ENCODE data around the gene IMPACT.

The IMPACT gene

DNA sequence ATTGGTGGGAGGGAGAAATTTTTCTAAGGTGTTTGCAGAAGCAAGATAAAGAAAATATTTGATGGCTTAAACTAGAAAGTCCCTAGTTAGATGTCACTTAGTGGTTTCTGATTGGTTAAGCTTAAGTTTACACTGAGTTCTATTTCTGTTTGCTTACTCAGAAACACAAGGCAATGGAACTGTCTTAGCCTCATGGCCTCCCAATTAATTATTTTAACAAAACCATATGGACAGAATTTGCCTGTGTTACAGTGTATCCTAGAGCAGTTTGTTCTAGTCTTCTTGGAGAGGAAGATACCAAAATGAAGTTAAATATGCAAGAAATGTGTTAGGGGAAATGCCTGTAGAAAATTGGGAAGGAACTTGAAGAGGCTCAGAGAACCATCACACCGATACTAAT lies 4.6 kb upstream of the IMPACT start:
- DNase-seq (ENCODE audit: low read depth in 2 of 2, low spot score in 1 of 2): no peak

DNA sequence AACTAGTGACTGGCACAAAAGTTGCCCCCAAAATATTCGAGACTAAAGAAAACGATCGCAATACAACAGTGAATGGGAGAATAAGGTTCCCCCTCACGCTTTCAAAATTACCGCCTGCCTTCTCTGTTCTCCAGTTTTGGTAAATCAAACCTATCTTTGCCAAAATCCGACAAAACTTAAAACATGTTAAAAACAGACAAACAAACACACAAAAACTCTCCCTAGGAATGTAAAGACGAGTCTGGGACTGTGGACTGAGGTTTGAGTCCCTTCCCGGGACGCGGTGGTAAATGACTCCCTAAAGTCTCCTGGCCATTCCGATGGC lies 435 bp upstream of the IMPACT start:
- DNase-seq (ENCODE audit: low read depth in 2 of 2, low spot score in 1 of 2): no peak

DNA sequence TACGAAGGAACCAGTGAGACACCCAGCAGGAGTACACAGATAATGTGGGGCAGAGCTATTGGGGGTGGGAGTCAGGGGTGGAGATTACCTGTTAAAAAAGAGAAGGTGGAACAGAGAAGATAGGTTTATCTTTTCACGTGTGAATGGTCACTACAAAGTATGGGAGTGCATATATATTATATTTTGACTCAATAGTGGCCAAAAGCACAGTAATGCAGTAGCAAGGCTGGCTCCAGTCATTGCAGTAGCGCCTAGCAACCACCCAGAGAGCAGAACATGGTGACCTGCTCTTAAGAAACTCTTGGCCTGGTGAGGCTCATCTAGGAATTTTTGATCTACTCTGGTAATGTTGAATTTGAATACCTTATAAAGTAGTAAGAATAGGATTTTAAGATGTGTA lies 1.0 kb downstream of the IMPACT start:
- no peak for DNase-seq (ENCODE audit: low read depth in 2 of 2, low spot score in 1 of 2)

DNA sequence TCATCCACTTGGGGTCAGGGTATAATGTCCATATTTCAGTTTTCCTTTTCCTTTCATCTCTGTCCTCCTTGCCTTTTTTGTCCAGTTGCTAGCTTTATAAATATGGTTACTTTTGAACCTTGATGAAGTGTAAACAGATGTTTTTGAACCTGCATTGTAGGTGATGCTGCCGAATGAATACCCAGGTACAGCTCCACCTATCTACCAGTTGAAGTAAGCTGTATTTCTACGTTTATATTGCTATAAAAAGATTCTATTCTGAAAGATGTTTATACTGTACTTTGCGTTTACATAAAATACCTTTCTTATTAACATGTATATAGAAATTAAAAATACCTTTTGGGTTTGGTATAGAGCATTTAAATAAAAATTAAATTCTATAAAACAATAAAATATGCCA lies 2.2 kb downstream of the IMPACT start:
- no peak for DNase-seq (ENCODE audit: low read depth in 2 of 2, low spot score in 1 of 2)

DNA sequence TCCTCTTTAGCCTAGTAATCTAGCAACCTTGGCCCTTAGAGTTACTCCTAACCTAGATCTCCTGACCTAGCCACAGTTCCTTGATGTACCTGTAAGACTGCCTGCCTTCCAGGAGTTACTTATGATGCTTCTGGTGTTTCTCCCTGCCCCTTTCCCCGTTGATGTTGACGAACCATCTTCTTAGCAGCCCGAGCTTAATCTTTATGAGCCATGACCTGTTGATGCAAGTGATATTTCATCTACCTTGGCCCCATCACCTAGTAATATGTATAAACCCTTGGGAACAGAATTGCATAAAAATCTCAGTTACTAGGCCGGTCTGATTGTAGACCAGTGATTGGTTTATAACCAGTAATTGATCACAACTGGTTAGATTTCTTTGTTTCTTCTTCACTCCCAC lies 2.7 kb downstream of the IMPACT start:
- DNase-seq (ENCODE audit: low read depth in 2 of 2, low spot score in 1 of 2): no peak

DNA sequence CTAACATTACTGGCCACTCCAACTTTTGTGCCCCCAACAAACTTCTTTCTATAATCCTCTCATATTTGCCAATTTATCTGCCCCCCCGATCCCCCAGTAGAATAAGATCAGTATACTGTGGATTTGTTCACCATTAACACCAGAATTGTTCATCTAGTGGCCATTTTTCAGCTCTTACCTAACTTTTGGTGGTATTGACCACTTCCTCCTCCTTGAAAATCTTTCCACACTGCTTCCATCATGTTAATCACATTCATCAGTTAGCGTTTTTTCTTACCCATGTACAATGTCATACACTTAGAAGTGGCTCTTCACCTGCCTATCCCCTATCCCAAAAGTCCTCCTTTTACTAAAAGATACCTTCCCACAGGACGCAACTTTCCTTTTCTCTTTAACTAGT lies 6.1 kb downstream of the IMPACT start:
- DNase-seq (ENCODE audit: low read depth in 2 of 2, low spot score in 1 of 2): no peak

DNA sequence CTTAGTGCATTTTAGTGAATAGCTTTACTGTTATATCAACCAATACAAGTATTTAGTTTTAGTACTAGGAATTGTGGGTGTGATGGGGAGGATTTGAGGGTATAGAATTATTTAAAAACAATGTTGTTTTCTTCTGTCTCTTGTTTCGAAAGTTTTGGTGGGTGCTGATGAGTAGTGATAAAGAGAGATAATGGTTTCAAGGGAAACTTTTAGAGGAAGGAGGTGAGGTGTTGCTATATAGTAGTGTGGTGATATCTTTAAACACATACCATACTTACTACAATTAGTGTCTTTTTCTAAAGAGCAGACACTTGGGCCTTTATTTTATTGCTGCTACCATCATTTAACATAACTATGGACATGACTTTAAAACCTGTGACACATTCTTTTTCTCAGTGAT lies 10.5 kb downstream of the IMPACT start:
- DNase-seq (ENCODE audit: low read depth in 2 of 2, low spot score in 1 of 2): no peak

DNA sequence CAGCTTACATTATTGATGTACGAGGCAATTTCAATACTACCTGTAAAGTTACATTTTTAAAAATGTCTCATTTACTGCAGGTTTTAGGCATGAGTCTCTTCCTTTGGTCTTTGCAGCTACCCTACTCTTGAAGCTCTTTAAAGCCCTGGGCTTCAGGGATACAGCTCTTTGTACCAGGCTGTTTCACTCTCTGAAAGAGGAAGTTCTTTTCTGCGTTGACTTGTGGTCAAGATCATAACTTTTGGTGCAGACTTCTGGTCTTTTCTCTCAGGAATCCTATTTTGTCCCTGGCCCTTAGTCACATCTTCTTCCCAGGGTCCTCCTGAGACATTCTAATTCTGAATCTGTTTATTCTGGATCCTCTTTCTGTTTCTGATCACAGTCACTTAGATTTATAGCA lies 17.4 kb downstream of the IMPACT start:
- DNase-seq (ENCODE audit: low read depth in 2 of 2, low spot score in 1 of 2): no peak

DNA sequence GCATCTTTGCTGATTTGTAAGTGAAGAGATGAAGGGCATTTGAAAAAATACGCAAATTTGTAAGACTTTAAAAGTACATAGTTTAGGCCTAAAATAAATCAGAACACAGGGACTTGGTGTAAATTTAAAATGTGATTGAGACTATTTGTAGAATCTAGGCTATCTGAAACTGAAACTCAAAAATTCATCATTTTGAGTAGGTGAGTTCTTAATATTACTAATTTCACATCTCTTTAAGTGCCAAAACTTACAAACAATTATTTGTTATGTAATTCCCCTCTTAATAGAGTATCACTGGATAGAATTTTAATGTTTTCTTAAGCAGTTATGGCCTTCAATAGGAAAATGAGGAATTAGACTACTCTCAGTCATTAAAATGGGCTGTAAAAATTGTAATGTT lies 20.0 kb downstream of the IMPACT start:
- no peak for DNase-seq (ENCODE audit: low read depth in 2 of 2, low spot score in 1 of 2)

DNA sequence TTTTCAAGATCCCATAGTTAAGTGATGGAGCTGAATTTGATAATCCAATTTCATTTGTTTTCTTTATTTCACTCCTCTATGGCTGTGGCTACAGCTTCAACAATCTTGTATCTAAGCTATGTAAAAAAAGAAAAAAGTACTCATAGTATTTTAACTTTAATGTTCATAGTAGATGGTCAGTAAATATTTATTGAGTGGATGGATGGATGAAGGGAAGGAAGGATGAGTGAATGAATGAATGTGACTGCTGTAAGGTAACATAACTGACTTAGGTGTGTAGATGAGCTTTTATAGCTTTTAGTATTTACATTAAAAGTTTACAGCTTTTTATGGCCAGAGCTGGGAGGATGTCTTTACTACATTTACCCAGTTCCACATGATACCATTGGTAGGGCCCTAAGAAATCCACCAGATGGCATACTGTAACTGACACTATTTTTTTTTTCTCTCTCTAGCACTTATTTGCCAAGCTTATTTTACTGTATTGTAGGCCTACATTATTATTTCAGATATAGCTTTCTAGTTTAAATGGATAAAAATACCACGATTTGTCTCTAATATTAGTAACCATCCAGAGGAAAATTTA lies 20.6 kb downstream of the IMPACT start:
- no peak for DNase-seq (ENCODE audit: low read depth in 2 of 2, low spot score in 1 of 2)

DNA sequence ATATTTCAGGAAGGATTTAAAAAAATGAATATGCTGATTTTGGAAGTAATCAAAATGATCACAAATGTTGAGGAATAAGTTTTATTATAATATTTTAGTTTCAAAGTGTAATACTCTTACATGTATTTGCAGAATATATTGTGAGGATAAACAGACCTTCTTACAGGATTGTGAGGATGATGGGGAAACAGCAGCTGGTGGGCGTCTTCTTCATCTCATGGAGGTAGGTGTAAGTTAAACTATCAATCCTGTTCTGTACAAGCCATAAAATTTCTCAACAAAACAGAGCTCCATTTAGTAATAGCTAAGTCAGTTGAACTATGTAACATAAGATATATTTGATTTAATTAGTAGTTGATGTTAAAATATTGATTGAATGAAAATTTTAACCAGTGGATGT lies 21.5 kb downstream of the IMPACT start:
- no peak for DNase-seq (ENCODE audit: low read depth in 2 of 2, low spot score in 1 of 2)

DNA sequence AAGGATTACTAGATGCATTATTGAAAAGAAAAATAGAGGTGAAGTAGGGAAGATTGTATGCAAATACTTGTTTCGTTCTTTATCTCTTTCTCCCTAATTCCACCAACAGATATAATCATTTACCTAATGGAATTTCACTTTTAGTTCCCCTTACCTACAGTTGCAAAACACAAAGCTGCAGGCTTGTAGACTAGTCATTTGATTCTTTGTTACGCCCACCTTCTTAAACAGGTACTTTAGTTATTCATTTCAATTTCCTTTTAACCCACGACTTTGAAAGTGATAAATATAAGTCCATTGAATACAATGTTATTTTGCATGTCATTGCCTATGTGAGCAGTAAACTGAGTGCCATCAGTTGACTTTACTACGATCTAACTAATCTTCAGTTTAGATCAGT lies 30.1 kb downstream of the IMPACT start:
- no peak for DNase-seq (ENCODE audit: low read depth in 2 of 2, low spot score in 1 of 2)

DNA sequence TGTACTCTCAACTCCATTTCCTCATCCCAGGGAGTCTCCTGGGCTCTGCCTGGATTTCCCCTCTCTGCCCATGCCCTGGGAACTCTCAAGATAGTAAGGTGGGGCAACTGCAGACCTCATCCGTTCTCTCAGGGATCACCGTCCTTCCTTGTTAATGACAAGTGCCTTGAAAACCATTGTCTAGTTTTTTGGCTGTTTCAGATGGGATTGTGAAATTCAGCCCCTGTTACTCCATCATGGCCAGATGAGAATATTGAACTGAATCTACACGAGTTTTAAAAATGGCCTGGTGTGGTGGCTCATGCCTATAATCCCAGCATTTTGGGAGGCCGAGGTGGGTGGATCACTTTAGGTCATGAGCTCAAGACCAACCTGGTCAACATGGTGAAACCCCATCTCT lies 33.3 kb downstream of the IMPACT start:
- DNase-seq (ENCODE audit: low read depth in 2 of 2, low spot score in 1 of 2): no peak

DNA sequence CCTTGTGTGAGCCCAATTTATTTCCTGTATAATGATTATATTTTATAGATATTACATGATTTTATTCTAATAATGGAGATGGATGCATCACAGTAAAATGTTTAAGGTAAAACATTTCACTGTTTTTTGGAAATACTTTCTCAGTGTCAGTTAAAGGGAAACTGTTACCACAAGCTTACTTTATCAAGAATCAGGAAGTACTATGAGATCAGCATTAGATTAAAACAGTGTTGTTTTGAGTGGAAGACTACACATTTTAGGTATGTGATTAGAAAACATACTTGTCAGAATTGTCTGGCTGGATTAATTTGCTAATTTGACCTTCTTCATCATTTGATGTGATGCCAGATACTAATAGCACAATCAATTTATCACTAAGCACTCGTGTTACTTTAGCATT lies 33.9 kb downstream of the IMPACT start, which contains the start of gene HRH4:
HRH4 (plus strand) TSS at position 250 of the 400 bp plus-strand sequence; CDS start at position 342, 92 bp downstream.
- DNase-seq (ENCODE audit: low read depth in 2 of 2, low spot score in 1 of 2): no peak

DNA sequence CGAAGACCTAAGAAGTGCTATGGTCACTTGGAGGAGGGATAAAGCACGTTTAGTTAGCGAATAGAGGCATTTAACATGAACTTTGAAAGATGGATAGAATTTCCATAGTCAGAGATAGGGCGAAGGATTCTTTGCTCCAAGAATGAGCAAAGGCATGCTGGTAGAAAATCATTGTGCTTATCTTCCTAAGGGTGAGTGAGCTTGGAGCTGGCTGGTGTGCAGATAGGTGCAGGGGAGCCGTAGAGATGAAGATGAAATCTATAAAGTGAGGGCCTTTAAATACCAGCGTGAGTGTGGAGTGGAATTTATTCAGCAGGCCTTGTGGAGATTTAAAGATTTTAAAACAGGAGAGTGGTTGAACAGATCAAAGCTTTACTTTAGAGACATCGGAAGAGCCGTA lies 35.5 kb downstream of the IMPACT start:
- no peak for DNase-seq (ENCODE audit: low read depth in 2 of 2, low spot score in 1 of 2)

DNA sequence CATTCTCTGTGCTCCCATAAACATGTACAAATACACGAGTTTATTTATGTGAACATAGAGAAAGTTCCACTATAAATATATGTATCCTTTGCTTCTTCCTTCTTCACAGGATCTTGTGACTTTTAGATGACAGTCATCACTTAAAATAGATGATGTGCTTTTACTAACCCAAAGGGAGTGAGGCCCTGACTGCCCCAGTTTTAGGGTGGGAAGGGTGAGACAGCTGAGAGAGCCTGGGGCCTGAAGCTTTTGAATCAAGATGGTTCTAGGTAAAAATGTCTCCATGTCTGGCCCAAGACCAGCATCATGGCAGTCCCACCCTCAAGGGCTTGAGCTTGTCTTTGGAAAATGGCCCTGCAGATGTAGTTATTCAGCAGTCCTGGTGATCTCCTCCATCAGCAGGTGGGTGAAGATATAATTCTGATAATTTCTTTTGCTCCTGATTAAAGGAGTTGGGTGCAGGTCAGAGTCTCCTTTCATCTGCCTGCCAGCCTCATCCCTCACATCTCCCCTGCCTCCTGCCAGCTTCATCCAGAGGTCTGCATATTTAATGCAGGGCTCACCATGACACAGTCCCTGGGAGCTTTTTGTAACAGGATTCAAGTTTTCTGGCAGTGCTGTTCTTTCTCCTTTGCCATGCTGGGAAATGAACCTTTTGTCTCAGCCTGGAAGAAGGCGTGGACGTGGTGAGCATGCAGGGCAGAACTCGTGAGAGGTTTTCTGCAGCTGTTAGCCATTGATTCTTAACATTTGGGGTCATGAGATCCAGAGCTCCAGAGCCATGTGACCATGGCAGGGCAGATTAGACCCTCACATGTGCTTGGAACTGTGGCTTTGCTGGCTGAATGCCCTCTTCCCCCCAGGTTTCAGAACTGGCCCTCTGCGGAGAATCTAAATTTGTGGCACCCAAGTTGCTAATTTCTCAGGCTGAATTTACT lies 36.6 kb downstream of the IMPACT start:
- DNase-seq (ENCODE audit: low read depth in 2 of 2, low spot score in 1 of 2): no peak

DNA sequence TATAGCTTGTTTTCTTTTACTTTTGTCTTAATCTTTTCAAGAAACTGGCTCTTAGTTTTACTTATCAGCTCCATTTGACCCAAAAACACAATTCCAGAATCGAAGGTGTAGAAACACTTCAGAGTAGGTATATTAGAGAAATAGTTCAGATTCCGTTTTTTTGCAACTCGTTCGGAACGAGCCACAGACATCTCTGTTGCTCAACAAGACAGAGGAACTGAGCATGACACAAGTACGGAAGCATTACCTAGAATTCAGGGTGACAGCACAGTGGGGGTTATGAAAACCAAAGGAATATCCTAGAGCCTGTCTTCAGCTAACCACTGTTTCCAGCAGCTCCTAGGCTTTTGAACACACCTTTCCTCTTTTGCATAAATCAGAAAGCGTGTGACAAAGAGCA lies 39.0 kb downstream of the IMPACT start:
- no peak for DNase-seq (ENCODE audit: low read depth in 2 of 2, low spot score in 1 of 2)

DNA sequence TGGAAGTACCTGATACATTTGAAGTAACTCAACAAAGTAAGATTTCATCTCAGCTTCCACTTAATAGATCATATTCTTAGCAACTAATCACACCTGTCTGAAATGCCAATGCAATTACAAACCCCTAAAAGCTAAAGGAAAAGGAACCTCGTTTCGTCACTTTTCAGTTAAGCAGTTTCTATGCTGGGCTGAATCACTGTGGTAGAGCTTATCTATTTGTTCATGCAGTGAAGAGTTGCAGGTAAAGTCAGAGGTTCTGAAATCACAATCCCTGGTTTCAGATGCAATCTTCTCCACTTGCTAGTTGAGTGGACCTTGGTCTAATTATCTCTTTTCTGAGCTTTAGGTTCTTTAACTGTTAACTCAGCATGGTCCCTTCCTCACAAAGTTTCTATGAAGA lies 40.3 kb downstream of the IMPACT start:
- DNase-seq (ENCODE audit: low read depth in 2 of 2, low spot score in 1 of 2): no peak

DNA sequence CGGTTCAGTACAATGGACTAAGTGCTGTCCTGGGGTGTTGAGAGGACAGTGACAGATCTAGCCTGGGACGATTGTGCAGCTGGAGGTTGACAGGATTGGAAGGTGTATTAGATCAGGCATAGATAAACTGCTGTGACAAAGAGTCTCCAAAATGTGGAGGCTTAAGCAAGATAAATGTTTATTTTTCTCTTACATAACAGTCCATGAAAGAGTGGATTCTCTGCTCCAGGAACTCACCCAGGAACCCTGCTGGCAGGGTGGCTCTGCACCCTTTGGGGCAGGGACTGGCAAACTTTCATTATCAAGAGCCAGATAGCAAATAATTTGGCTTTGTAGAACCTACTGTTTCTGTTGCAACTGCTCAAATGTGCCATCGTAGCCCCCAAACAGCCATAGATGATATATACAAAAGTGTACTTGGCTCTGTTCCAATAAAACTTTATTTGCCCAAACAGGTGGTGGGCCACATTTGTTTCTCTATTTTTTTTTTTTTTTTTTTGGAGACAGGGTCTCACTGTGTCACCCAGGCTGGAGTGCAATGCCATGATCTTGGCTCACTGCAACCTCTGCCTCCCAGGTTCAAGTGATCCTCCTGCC lies 43.6 kb downstream of the IMPACT start:
- no peak for DNase-seq (ENCODE audit: low read depth in 2 of 2, low spot score in 1 of 2)

DNA sequence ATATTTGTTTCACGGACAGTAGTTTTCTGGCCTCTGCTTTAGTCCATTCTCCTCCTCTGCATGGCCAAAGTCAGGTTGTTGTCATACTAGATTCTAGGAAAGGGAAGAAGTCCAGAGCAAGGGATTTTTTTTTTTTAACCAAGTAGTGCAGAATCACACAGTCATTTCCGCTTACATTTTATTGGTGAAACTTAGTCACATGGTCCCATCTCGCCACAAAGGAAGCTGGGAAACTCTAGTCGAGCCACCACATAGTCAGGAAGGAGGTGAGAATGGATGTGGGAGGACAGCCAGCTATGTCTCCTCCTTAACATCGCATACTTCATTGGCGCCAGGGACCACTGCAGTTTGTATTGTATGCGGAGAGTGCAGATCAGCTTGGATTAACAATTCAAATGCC lies 44.3 kb downstream of the IMPACT start:
- DNase-seq (ENCODE audit: low read depth in 2 of 2, low spot score in 1 of 2): no peak

DNA sequence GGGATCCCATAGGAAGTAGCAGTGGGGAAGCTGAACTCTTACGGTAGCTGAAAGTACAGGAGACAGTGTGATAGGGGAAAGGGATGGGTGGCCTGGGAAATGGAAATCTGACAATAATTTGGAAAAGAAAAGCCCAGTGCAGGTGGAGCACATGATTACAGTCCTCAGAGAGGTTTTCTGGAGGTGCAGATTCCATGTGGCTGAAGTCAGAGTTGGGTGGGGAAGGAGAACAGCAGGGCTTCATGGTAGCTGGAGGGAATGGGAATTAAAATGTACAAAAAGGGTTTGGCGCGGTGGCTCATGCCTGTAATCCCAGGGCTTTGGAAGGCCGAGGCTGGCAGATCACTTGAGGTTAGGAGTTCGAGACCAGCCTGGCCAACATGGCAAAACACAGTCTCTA lies 46.1 kb downstream of the IMPACT start:
- no peak for DNase-seq (ENCODE audit: low read depth in 2 of 2, low spot score in 1 of 2)

DNA sequence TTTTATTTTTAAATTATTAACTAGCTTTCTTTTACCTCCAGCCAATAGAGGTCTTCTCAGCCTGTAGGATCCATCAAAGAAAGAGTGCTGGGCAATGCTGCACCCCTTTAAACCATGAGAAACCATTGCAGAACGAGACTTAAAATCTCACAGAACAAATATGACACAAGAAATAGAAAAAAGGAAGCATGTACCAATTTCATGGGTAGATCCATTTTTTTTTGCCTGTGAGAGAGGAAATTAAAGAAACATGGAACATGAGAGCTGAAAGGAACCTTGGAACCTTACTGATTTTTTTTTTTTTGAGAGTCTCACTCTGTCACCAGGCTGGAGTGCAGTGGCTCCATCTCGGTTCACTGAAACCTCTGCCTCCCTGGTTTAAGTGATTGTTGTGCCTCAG lies 47.9 kb downstream of the IMPACT start:
- no peak for DNase-seq (ENCODE audit: low read depth in 2 of 2, low spot score in 1 of 2)
